Adrenal gland (tissue), 12 donors: ENCODE measurements around the gene MAGI1. TPM values are rescaled to one million over a fixed set of nuclear protein-coding genes. Genes with fewer than 3 reads are reported as not detected.

Source experiments
- DNase-seq, 7 donors: peaks; one replicate each; pipeline ENCODE4 v3.0.0-alpha.2; 2019 to 2020
- H3K27ac ChIP-seq, 5 donors: fragments of 200-600 bp; sonication (generic) in 4 of 5; 1 replicate in 3 of 5; 2 replicates in 2 of 5; pipeline versions ENCODE4 v1.5.1 to v1.8.0; 2016 to 2020; ENCODE audit warnings: mild to moderate bottlenecking in 1 of 5
- H3K27me3 ChIP-seq: fragments of 200-600 bp; 2 replicates; pipeline ENCODE4 v1.8.0; 2021
- H3K36me3 ChIP-seq, 2 donors: fragments of 200-600 bp; replicated peaks in 1 of 2; 1 replicate in 1 of 2; 2 replicates in 1 of 2; pipeline versions ENCODE4 v1.5.1 to v1.8.0; 2018 to 2022
- H3K4me1 ChIP-seq, 2 donors: fragments of 200-600 bp; replicated peaks in 1 of 2; 1 replicate in 1 of 2; 2 replicates in 1 of 2; pipeline versions ENCODE4 v1.5.1 to v1.8.0; 2018 to 2021
- H3K4me3 ChIP-seq, 4 donors: fragments of 200-600 bp; sonication (generic) in 3 of 4; one replicate each; pipeline ENCODE4 v1.5.1; 2016 to 2018
- H3K9me3 ChIP-seq, 3 donors: fragments of 200-600 bp; sonication (generic) in 1 of 3; replicated peaks in 1 of 3; 1 replicate in 2 of 3; 2 replicates in 1 of 3; pipeline versions ENCODE4 v1.5.1 to v1.8.0; 2016 to 2021
- CTCF ChIP-seq, 6 experiments: fragments of 450-650 bp in 4 of 6; fragments of 200-600 bp in 2 of 6; sonication (generic) in 1 of 6; IDR thresholded peaks; 1 replicate in 5 of 6; 2 replicates in 1 of 6; pipeline versions ENCODE4 v1.5.1 to v1.8.0; 2016 to 2021; ENCODE audit warnings: antibody characterized with exemption in 6 of 6, mild to moderate bottlenecking in 2 of 6, moderate library complexity in 1 of 6
- POLR2A ChIP-seq, 2 donors: fragments of 450-650 bp; IDR thresholded peaks; one replicate each; pipeline ENCODE4 v1.6.1; 2017; ENCODE audit warnings: antibody characterized with exemption in 2 of 2, mild to moderate bottlenecking in 2 of 2, moderate library complexity in 1 of 2
- WGBS, 4 donors: extraction: QIAGEN DNeasy Blood & Tissue Kit in 2 of 4; methylation state at CpG; one replicate each; pipeline versions ENCODE4 v1.1.5 to v1.1.7; 2013 to 2017; 5-methylcytosine and 5-hydroxymethylcytosine counted together
- intact Hi-C, 2 donors: fragments of 100-400 bp; cut with DNase I; formaldehyde crosslinking; loops; one replicate each; pipeline versions ENCODE4 v1.14.1 to v1.15.0; 2022 to 2023
- polyA plus RNA-seq, 3 donors: library from polyadenylated mRNA; stranded (reverse); fragments of 200-250 nt in 2 of 3; fragments of 350-450 nt in 1 of 3; fragmentation: Illumina TruSeq in 1 of 3; extraction: RNeasy Lipid Tissue Mini Kit (QIAGEN cat#74804) in 1 of 3; gene quantifications; one replicate each; pipeline ENCODE4 v1.2.3, GENCODE V29; 2013 to 2014
- total RNA-seq, 9 donors: library from RNA; depleted of rRNA in 4 of 9; stranded (reverse); fragments of >200 nt in 4 of 9; fragments of 120-200 nt in 1 of 9; fragmentation: NEBNext Ultra II Directional in 1 of 9; extraction: Animal tissue kit (Norgen Biotek cat#: 25700) in 1 of 9; gene quantifications; one replicate each; pipeline versions ENCODE4 v1.1.0 to v1.2.4, GENCODE V29; 2013 to 2023
- donor health status: healthy with polysubstance abuse.
- donor health status: Bipolar disorder and iron deficiency.
- donor health status: DM: yes; HTN: yes; CAD: no.
- donor health status: DM: no; HTN: no; CAD: no.
- donor health status: DM: no; HTN: no; CAD: no.
- donor health status: DM: yes; HTN: yes; CAD: no.

Gene MAGI1
- total and polyA plus RNA-seq, 12 donors = 4.8 to 31.6 (median 18.5) TPM

- DNase-seq = no peak
- Histone ChIP-seq H3K9me3 (no peaks in the 10 kb centered on the region), H3K4me3 (no peak overlapping the region), H3K36me3 (no peaks in the 10 kb centered on the region), H3K27ac (no peak overlapping the region), H3K4me1 (no peaks in the 10 kb centered on the region), H3K27me3 (no peaks in the 10 kb centered on the region)
- TF ChIP-seq POLR2A (IDR thresholded peaks at IDR 0.05) (no peak), CTCF (IDR thresholded peaks at IDR 0.05) (no peak)
- WGBS, 4 donors = 92 to 100% (median 97%) methylated on average over 2 of the region's 2 CpGs
- intact Hi-C loops = no loop called here
These were observed 243.6 kb downstream of the MAGI1 start for GRCh38 chr3:65795166-65795565.

- WGBS, 4 donors = 75 to 80% (median 78%) methylated on average over 8 of the region's 8 CpGs
- Histone ChIP-seq H3K27me3 (no peaks in the 10 kb centered on the region), H3K27ac (no peak overlapping the region), H3K36me3 (no peaks in the 10 kb centered on the region), H3K4me3 (no peak overlapping the region), H3K9me3 (no peaks in the 10 kb centered on the region), H3K4me1 (no peaks in the 10 kb centered on the region)
- no peak for DNase-seq
- TF ChIP-seq POLR2A (IDR thresholded peaks at IDR 0.05) (no peak), CTCF (IDR thresholded peaks at IDR 0.05) (no peak)
- intact Hi-C loops = no loop called here
These were observed 245.1 kb downstream of the MAGI1 start for GRCh38 chr3:65793495-65794200.

GRCh38 chr3:65788461-65788860 lies 250.3 kb downstream of the MAGI1 start:
- Histone ChIP-seq H3K36me3 (no peaks in the 10 kb centered on the region), H3K4me1 (peaks cover 0 to 6% of the 10 kb centered on the region in 2 donors), H3K4me3 (no peak overlapping the region), H3K27me3 (no peaks in the 10 kb centered on the region), H3K9me3 (no peaks in the 10 kb centered on the region), H3K27ac (no peak overlapping the region)
- no peak for TF ChIP-seq POLR2A (IDR thresholded peaks at IDR 0.05)
- no peak for TF ChIP-seq CTCF (IDR thresholded peaks at IDR 0.05)
- 79 to 82% (median 80%) methylated on average over 2 of the region's 2 CpGs for WGBS, 4 donors
- DNase-seq = no peak
- intact Hi-C loops = loop anchor here (10.0 kb wide), 2 partner anchors 256 to 346 kb away; no protein-coding TSS in a partner anchor

GRCh38 chr3:65787827-65788226 lies 250.9 kb downstream of the MAGI1 start:
- DNase-seq = no peak
- TF ChIP-seq POLR2A (IDR thresholded peaks at IDR 0.05) (no peak), CTCF (IDR thresholded peaks at IDR 0.05) (no peak)
- no peak overlapping the region for H3K4me3 ChIP-seq
- intact Hi-C loops = loop anchor here (10.0 kb wide), 2 partner anchors 257 to 347 kb away; no protein-coding TSS in a partner anchor
- H3K36me3 ChIP-seq = no peaks in the 10 kb centered on the region
- no peak overlapping the region for H3K27ac ChIP-seq
- H3K27me3 ChIP-seq = no peaks in the 10 kb centered on the region
- 88 to 93% (median 89%) methylated on average over 2 of the region's 2 CpGs for WGBS, 4 donors
- no peaks in the 10 kb centered on the region for H3K9me3 ChIP-seq
- H3K4me1 ChIP-seq = peaks cover 0 to 6% of the 10 kb centered on the region in 2 donors
